D721Med (cell line): ENCODE results near the gene DIP2C.

ENCODE experiments used
- DNase-seq: peaks from one replicate; pipeline ENCODE4 v3.0.0; 2011; ENCODE audit warnings: low spot score; ENCODE audit not compliant: insufficient read length
- FAIRE-seq: peaks from 2 replicates; lab custom pipeline; 2011; peaks lifted over from hg19 to GRCh38; lab: Jason Lieb, UNC
- TF ChIP-seq, protein P1 (sequence below): IDR thresholded peaks from 2 replicates; pipeline ENCODE4 v1.5.1; 2012; ENCODE audit warnings: mild to moderate bottlenecking, control low read depth; ENCODE audit not compliant: insufficient read depth; ENCODE audit errors: missing control alignments

DIP2C gene

DNA sequence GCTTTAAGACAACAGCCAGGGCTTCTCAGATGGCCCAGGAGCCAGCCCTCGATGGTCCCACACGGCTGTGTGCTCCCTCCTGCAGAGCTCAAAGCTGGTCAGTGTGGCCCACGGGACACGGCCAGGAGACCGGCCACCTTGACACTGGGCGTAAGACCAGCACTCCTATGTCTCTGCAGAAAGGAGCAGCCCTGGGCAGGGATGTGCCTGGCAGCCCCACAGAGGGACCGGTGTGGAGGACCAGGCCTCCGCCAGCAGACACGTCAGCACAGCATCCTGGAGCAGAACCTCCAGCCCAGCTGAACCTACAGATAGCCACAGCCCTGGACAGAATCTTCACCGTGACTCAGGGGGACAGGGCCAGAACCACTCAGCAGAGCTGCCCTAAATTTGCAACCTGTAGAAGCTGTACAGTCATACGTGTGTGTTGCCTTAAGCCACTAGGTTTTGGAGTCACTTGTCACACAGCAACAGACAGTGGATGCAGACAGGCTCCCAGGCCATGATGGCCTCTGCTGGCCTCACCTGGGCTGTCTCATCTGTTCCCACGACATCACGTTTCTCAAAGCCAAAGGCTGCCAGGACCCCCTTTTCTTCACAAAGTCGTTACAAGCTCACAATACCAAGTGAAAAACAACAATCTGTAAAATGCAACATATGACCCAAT lies 132.4 kb downstream of the DIP2C start:
- DNase-seq = no peak
- FAIRE-seq = no peak
- TF ChIP-seq, protein P1, sequence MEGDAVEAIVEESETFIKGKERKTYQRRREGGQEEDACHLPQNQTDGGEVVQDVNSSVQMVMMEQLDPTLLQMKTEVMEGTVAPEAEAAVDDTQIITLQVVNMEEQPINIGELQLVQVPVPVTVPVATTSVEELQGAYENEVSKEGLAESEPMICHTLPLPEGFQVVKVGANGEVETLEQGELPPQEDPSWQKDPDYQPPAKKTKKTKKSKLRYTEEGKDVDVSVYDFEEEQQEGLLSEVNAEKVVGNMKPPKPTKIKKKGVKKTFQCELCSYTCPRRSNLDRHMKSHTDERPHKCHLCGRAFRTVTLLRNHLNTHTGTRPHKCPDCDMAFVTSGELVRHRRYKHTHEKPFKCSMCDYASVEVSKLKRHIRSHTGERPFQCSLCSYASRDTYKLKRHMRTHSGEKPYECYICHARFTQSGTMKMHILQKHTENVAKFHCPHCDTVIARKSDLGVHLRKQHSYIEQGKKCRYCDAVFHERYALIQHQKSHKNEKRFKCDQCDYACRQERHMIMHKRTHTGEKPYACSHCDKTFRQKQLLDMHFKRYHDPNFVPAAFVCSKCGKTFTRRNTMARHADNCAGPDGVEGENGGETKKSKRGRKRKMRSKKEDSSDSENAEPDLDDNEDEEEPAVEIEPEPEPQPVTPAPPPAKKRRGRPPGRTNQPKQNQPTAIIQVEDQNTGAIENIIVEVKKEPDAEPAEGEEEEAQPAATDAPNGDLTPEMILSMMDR = no peak

DNA sequence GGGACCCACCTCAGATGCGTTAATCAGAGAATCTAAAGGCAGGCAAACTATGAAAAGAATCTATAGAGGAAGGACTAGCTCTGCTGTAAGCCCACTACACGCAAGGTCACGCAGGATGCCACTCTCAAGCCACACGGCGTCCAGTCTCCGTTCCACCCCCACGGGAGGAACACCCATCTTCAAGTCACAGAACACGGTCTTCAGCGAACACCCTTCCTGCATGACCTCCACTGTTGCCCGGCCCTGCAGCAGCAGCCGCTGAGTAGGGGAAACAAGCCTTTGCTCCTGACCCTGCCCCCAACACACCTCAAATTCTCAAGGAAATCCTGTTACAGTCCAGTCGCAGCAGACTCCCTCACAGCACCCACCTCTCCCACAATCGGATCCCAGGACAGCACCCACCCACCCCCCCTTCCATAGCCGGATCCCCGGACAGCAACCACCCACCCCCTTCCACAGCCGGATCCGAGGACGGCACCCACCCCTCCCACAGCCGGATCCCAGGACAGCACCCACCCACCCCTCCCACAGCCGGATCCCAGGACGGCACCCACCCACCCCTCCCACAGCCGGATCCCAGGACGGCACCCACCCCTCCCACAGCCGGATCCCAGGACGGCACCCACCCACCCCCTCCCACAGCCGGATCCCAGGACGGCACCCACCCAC lies 133.7 kb downstream of the DIP2C start:
- FAIRE-seq = no peak
- TF ChIP-seq, protein P1 = no peak
- no peak for DNase-seq

DNA sequence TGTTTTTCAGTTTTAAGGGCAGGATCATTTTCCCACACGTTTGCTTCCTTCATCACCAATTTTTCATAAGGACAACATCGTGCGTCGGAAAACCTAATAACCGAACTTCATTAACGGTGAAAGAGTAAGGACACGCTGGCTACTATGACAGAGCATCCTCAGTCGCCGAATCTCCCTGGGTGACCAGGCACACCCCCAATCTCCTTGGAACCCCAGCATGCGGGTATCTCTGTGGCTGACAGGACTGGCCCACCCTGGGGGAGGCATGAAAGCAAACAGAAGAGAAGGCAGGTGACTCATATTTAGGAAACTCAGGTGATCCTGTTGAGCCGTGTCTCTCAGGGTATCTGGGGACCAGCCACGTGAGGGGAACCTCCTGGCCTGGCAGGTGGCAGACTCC lies 134.2 kb downstream of the DIP2C start:
- no peak for DNase-seq
- FAIRE-seq = no peak
- TF ChIP-seq, protein P1 = no peak

DNA sequence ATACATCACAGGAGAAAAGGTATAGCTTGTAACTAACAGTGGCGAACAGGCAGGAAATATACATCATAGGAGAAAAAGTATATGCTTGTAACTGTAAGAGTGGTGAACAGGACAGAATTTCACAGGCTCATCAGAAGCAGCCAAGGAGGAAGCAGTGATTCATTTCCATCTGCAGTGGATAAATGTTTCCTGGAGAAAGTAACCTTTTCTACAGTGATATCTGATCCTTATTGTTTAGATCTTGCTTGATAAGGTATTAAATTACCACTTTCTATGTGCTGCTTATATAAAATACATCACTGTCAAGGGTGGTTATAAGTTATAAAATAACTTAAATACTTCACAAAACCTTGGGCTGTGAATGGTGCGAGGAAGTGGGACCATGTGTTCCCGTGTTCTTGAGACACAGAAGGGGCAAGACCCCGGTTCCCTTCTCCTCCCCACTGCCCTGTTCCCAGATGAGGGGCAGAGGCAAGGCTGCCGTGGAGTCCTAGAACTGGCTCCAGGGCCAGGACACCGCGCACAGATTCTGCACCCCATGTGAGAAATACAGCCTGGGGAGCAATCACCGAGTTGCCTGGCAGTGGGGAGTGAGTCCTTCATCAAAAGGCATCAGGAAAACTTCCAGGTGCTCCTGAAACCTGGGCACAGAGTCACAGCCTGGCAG lies 135.2 kb downstream of the DIP2C start:
- TF ChIP-seq, protein P1 = no peak
- FAIRE-seq = no peak

DNA sequence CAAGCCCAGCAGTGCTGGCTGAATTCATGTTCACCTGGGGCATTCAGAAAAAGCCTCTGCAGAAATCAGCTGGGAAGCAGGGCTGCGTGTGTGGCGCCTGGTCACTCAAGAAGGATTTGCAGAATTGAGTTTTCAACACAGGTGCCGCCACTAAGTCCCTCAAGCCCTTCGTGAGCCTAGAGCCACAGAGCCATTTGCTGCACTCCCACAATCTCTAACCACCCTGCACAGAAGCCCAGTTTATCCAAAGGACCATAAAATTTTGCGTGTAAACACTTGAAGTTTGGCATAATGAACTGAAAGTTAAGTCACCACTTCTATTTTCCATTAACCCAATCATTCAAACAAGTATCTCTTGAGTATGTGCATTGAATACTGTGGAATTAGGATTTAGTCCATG lies 136.2 kb downstream of the DIP2C start:
- TF ChIP-seq, protein P1 = no peak
- no peak for FAIRE-seq
- no peak for DNase-seq

More for the DNA sequence above, 135.2 kb downstream of the DIP2C start:
- DNase-seq = no peak

DNA sequence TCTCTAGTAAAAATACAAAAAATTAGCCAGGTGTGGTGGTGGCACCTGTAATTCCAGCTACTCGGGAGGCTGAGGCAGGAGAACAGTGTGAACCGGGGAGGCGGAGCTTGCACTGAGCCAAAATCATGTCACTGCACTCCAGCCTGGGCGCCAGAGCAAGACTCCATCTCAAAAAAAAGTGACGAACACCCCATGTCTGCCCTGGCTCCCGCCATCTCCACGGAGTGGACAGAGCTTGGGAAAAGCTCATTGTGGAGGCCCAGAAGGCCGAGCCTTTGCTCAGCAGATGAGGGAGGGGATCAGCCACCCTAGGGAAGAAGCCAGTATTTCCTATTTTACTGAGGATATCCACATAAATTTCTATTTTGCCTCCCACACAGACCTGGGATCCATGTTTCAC lies 136.8 kb downstream of the DIP2C start:
- no peak for DNase-seq
- TF ChIP-seq, protein P1 = no peak
- FAIRE-seq = no peak
